ENCODE data around the gene MTHFD1L.
"Not testable (repeated sequence)": the region's sequence is repeated elsewhere in the genome, so short reads cannot be mapped to it uniquely, and the experiment has no call there.

Gene MTHFD1L

DNA sequence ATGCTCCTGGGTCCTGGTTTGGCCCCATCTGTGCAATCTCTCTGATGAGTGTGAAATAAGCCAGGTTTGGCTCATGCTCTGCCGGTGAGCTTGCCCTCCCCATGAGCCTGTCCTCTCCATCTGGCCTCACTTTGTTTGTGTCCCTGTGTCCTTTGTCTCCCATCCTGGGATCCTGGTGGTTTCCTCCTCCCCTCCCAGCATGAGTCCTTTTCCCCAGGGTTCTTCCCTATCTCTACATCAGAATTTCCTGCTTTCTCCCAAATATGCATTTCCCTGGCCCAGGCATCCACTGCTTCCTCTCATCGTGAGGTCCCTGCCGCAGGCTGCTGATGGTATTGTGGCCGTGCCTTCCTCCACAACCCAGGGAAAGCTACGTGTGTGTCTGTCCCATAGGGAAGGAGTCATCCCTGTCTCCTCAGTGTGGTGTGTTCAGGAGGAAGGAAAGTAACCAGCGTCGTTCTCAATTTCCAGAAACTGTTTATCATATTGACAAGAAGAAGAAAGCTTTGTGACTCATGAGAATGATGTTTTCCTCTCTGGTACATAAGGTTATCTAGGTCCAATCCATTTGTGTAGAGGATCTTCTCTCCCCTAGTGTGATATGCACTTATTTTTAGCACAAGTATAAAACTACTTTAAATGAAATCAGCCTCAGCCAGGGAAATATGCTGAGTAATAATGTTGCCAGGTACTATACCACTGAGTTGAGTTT is 180.2 kb downstream of the MTHFD1L start:
- not testable (repeated sequence) for DNase-seq

DNA sequence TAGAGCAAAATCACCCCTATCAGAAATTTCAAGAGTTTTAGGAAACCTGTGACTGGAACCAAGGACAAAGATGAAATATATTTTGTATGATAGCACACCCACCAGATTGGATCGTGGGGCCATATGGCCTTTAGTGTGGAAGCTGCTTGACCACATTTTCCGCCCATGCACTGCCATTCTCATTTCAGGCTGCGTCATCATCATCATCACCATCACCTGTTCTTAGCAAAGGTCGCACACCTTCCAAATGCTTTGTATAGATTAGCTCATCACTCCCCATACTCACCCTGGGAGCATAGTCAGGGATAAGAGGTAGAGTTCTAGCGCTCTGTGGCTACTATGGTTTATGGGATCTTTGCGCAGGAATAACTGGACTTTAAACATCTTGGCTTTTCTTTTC is 185.7 kb downstream of the MTHFD1L start:
- DNase-seq, result no peak

DNA sequence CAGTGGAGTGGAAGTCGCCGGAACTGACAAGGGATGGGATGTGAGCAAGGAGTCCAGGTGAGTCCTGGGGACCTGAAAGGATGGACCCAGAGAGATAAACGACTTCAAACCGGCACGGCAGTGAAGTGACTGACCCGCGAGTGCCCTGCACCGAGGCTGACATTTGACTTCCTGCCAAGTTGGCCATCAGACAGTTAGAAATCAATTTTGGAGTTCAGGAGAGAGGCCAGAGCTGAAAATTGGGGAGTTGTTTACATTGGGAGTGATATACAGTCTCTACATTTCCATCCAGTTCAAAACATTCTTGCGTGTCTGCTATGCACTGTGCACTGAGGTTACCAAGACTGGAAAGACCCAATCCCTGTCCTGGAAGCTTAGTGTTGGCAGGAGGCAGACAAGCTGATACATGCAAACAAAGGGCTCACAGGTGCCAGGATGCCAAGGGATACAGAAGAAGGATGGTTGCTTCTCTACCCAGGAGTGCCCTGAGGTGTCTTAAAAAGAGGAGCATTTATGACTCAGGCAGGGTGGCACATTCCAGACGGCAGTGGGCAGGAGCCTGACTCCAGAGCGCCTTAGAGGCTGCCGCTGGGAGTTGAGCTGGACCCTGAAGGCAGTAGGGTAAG is 186.6 kb downstream of the MTHFD1L start:
- DNase-seq, result no peak

DNA sequence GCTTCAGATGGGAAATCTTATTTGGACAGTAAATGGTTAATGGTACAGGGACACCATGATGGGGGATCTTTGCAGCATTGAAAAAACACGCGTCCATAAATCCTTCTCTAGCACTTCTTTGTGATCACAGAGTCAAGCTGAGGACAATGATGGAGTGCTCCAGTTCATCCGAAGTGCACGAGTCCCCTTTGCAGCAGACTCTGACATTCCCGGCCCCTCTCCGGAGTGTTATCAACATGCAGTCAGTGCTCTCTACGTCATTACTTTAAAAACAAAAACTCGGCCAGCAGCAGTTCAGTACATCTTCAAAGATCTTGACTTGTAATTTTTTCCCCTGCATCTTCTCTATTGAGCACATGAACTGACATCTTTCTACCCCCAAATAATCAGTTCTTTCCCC is 188.8 kb downstream of the MTHFD1L start:
- DNase-seq, result no peak

DNA sequence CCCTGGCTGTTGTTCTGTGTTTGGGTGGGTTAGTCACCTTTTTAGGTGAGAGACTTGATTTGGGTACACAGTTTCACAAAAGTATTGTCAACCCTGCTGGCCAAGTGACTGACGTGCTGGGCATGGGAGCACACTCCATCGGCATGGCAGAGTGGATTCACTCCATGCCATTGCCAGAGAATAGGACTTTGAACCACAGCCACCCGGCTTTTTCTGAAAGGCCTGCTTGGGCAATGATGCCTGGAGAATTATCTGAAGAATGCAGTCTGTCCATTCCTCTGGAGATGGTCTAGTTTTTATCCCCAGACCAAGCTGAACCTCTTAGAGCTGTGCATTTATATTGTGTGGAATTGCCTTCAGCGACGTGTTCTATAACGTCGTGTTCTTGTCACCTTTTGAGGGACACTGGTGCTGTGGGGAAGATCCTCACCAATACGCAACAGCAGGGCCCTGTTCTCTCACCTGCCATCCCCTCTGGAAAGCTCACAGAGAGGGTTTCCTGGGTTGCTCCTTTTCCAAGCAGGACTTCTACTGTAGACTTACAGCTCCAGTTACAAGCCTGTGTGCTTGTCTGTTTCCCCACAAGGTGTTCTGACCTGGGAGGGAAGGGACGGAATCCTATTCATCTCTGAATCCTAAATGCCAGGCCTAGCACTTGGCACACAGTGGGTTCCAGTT is 190.9 kb downstream of the MTHFD1L start:
- no peak for DNase-seq

DNA sequence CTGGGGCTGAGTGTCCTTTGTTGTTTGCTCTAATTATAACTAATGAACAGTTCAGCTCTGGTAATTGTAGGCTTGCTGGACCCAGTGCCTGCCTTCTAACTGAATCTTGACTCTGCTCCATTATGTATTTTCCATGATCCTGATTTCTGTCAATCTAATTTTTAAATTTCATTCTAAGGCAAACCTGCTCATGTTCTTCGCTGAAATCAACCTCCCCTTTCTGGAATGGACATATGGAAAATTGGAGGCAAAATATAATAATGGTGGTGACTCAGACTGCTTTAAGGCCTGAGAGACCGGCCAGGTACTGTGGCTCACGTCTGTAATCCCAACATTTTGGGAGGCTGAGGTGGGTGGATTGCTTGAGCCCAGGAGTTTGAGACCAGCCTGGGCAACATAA is 191.6 kb downstream of the MTHFD1L start:
- no peak for DNase-seq

DNA sequence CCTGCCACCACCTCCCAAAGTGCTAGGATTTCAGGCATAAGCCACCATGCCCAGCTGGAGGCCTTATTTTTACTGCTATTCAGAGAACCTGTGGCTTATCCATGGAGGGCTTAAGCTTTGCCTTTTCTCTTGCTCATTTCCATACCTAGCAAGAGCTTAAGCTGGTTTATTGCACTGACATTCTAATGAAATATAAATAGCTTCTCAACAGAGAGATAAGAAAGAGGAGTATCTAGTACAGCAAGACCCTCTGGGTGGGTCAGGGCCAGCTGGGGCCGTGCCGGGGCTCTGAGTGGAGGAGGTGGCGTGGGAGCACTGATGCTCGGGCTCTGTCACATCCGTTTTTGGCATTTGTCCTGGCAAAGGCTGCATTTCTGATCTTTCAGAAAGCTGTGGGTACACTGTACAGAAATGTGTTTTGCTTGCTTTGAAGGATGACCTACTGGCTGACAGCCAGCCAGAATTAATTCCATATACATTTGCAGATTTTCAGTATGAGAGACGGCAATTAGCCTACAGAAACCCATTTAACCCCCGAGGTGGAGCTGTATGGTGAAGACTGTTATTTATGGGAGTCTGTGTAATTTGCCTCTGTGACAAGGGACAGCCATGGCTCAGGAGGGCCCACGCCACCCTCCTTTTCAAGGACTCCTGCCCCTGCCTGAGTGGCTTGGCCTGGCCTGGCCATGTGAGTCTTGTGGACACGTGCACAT is 192.7 kb downstream of the MTHFD1L start:
- DNase-seq, result no peak

DNA sequence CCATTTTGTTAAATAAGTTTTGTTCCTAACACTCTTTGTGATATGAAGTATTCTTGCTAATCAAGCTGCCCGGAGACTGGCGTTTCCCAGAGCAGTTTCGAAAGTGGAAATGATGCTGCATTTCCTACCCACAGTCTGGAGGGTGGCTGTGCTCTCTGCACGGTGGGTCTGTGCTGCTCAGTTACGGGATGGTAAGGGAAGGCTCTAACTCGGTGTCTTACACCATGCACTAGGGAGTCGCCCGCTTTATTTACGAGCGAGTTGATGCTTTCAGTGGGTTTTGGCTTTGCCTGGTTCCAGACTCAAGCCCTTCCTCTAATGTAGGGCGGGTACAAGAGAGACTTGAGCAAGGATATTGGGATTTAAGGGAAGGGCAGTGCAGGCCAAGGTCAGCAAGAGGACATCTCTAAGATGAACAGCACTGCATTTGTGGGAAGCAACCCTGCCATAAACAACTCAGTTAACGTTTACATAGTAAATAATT is 194.2 kb downstream of the MTHFD1L start:
- no peak for DNase-seq

DNA sequence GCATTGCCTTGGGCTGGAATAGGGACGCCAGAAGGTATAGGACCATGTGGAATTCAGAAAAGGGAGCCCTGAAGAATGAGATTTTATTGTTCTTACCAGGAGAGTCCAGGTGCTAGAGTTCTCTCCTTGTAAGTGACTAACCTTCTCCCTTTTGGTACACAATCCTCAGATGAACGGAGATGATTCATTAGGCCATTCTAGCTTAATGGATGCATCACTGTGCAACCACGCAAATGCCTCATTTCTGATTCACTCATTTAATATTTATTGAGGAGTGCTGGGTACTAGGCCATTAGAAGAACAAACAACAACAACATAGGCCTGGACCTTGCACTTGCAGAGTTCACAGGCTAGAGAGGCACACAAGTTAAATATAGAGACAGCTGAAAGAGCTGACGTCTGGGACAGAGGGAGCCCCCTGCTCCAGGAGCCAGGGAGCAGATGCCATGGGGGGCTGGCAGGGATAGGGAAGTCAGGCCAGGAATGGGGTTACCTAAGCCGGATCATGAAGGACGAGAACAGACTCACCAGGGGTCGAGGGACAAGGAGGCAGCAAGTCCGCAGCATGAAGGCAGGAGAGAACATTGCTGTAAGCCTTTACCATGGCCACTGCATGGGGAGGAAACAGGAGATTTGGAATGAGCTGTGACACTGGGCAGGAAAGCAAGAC is 194.7 kb downstream of the MTHFD1L start:
- DNase-seq, result no peak

DNA sequence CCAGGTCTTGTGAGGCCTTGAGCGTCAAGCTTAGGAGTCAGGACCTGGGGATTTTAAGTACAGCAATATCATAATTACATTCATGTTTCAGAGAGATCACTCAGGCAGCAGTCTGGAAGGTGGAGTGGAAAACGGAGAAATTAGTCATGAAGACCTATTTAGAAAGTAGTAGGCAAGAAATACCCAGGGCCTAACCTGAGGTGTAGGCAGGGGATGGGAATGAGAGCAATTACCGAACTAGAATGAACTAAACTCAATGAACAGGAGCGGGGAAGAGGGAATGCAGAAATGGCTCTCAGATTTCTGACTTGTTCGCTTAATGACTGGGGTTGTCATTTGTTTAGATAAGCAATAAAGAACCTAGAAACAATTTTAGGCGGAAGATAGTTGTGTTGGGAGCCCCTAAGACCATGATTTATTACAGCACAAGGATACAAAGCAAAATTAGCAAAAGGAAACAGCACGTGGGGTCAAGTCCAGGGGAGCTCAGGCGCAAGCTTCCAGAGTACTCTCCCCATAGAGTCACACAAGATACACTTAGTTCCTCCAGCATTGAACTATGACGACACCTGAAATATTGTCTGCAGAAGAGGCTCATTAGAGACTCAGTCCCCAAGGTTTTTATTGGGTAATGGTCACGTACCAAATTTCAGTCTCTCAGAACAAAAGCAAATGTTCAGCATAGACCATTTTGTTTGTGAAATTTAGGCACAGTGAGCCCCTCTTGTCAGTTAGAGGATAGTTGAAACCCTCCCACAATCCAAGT is 195.4 kb downstream of the MTHFD1L start:
- no peak for DNase-seq

DNA sequence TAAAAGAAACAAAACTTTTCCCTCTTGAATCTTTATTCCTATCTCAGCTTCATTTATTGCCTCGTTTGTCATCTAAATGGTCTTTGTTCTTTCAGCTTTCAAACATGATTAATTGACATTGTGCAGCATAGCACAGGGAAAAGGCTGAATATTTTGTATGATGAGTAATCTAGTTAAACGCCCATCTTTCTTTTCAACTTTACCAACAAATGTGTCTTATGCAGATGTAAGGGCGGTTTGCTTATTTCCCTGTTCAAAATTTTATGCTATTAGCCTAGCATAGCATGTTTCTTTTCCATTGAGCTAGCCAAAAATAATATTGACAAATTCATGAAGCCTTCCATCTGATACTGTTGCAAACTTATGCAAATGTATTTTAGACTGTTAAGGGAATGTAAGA is 197.8 kb downstream of the MTHFD1L start:
- no peak for DNase-seq

DNA sequence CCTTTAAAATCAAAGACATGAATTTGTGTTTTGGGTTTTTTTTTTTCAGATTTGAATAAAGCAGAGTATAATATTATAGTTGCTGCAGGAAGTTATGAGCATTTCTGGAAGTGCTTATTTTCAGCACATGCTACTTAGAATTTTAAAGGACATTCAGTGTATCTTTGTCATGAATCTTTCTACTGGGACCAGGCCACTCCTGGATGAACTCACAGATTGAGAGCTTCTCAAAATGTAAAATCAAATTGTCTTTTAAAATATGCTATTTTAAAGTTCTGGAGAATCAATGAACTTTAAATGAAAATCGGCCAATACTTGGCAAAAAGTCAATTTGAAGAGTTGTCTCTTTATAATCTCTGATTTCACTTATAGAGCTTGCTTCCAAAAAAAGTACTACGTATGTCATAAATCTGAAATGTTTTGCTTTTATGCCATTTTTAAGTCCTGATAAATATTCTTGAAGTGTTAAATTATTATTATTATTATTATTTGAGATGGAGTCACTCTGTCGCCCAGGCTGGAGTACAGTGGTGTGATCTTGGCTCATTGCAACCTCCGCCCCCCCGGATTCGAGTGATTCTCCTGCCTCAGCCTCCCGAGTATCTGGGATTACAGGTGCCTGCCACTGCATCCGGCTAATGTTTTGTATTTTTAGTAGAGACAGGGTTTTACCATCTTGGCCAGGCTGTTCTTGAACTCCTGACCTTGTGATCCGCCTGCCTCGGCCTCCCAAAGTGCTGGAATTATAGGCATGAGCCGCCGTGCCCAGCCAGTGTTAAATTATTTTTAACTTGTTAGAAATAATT is 198.5 kb downstream of the MTHFD1L start:
- DNase-seq, result no peak

DNA sequence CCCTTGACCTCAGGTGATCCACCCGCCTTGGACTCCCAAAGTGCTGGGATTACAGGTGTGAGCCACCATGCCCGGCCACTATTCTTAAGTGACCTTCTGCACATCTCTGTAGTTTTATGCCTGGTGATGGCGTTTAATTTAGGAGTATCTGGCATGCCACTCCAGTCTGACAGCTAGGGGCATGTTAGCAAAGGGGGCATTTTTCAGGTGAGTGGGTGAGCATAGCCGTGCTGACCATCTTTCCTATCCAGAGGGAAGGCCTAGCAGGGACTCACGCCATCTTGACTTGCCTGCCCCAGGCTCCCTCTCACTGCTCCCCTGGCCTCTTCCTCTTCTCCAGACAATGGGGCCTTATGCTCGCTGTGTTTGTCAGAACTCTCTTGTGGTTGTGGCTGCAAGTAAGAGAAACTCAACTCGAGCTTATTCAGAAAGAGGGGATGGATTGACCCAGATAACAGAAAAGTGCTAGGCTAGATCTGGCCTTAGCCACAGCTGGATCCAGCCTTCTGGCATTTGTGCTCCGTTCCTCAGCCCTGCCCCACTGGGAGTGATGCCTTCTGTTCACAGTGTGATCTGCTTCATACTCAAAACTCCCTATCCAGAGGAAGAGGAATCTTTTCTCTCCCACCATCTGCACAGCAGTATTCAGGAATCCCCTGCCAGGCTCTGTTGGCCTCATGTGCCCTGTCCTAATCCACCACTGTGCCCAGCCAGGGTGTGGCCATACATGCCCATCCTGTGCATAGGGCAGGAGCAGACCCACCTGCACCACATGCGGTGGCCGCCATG is 199.7 kb downstream of the MTHFD1L start:
- no peak for DNase-seq

DNA sequence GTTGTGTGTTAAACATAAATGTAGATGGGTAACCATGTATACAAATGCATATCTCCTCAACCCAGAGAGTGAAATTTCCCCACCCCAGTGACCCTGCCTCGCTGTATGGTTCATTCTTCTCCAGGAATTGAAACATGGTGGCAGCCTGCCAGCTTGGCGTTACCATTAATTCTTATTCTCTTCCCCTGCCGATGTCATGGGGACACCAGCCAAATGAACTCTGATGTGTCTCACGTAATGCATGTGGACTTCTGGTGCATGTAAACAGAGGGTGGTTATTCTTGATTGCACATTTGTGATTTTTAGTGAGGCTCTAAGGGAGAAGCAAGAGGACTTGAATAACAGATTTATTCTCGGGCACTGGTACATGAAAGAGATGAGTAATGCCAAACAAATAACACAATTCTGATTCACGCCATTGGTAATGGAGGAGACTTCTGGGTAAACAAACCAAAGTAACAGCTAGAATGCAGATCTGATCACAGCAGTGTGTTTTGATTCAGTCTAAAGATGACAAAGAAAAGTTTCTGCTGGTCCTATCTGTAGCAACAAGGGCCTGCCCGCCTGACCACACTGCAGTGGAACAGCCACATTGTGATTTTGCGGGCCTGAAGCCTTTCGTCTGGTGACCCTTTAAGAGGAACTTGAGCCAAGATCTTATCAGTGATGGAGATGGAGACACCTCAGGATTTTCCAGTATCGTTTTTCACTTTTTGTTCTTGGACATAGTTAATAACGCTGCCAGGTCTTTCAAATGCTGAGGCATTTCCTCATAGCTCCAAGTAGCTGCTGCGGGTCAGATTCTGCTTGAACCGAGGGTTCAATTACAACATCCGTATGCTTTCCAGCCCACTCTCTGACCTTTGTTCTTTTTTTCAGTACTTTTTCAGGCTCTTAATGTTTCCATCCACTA is 202.4 kb downstream of the MTHFD1L start:
- DNase-seq, result no peak

DNA sequence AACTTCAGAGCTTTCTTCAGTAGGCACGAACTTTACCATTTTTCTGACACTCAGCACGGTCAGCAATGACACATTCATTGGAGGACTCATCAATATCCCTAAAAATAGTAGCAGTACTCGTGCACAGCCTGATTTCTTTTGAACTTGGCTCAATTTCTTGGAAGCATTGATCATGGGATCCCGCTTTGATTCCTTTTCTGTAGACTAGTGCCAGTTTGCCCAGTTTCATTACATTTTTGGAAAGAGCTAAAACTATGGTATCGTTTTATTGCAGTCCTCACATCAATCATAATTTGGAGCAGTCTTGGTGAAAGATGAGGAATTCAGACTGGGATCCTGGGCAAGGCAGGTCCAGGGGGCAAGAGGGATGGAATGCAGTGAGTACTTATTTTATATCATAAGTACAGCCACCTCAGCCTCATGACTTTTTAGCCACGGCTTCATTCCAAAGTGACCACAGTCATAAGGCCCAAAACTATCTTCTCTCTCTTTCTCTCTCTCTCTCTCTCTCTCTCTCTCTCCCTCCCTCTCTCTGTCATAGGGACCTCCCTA is 203.3 kb downstream of the MTHFD1L start:
- DNase-seq, result no peak

DNA sequence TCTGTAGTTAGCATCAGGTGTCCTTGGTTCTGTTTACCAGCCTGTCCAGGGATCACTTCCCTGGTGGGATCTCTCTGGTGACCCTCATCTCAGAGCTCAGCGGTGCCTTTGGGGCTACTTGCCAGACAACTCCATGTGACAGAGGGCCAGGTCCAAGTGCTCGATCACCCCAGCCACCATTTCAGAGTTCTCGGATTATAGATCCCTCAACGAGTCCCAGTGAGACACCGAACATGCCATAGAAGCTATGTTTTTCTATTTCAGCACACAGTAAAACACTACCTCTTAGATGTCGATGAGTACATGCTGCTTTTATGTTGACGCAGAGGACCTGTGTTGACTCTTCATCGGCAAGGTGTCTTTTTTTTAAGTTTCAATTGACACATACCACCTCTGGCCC is 204.1 kb downstream of the MTHFD1L start:
- DNase-seq, result no peak

DNA sequence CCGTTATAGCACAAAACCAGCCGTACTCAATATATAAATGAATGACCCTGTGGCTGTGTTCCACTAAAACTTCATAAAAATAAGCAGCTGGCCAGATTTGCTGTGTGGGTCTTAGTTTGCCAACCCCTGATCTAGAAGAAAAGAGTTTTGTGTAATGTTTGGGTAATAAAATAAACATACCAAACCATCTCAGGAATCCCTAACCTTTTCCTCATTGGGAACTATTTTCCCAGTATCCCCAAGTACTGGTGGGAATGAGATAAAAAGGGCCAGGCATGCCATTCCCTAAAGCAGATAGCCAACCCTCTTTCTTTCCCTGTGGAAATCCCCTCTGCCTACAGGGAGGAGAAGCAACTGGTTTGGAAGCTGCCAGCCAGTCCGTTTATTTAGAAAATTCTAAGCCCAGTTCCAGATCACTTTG is 205.1 kb downstream of the MTHFD1L start:
- no peak for DNase-seq

DNA sequence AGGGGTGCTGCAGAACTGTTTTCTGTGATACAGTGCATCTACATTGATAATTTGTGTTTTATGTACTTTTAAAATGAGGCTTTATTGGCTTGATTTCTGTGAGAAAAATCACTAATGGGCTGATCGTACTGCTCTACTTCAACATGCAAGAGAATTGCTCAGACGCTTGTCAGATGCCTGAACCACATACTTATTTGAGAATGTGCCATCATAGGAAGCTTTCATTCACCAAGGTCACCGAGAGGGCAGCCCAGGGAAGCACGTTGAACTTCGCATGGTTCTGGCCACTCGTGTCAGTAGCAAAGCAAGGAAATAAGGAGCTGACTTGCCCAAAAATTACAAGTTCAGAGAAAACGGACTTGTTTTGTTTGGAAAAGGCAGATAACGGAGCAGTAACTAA is 205.8 kb downstream of the MTHFD1L start:
- DNase-seq, result no peak

DNA sequence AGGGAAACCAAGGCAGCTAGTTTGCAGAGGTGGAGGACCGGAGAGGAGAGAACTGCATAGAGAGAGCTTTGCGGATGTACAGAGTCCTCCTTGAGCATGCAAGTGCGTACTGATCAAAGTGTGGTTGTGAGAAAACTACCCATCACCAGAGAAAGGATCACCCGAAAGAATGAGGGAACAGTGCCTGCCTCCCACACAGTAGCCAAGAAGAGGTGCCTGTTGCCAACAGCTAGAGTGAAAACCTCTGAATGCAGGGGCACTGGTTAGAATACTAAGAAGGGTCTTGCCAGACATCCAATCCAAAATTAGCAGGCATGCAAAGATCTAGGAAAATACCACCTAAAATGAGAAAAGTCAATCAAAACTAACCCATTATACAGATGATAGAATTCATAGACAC is 207.6 kb downstream of the MTHFD1L start:
- no peak for DNase-seq

All from activated CD4-positive, alpha-beta T cell treated with anti-CD3 and anti-CD28 coated beads for 4 hours (primary cell).